Thymus (tissue), 11 donors: ENCODE results near the gene LITAFD. TPM values are rescaled to one million over a fixed set of nuclear protein-coding genes. Genes with fewer than 3 reads are reported as not detected.
A peak's percentile ranks its signal among the peaks of the same experiment; 100 is the strongest.

ENCODE experiments used
- DNase-seq, 9 donors: peaks; one replicate each; pipeline ENCODE4 v3.0.0-alpha.2; 2013; ENCODE audit warnings: low spot score in 9 of 9, low read depth in 6 of 9, missing footprints in 1 of 9
- H3K27ac ChIP-seq, 2 donors: one replicate each; pipeline ENCODE4 v1.5.1; 2013; ENCODE audit warnings: control low read depth in 1 of 2, low read depth in 1 of 2, low read length in 1 of 2, mild to moderate bottlenecking in 1 of 2, moderate library complexity in 1 of 2
- H3K27me3 ChIP-seq, 2 donors: one replicate each; pipeline ENCODE4 v1.5.1; 2013; ENCODE audit warnings: low read length in 1 of 2; ENCODE audit not compliant: control insufficient read depth in 2 of 2, insufficient read depth in 1 of 2
- H3K36me3 ChIP-seq, 2 donors: one replicate each; pipeline ENCODE4 v1.5.1; 2013; ENCODE audit warnings: low read length in 1 of 2, mild to moderate bottlenecking in 1 of 2, moderate library complexity in 1 of 2; ENCODE audit not compliant: control insufficient read depth in 2 of 2, insufficient read depth in 2 of 2
- H3K4me1 ChIP-seq, 2 donors: one replicate each; pipeline ENCODE4 v1.5.1; 2013; ENCODE audit warnings: low read length in 2 of 2; ENCODE audit not compliant: control insufficient read depth in 2 of 2, insufficient read depth in 2 of 2
- H3K4me3 ChIP-seq, 2 donors: one replicate each; pipeline ENCODE4 v1.5.1; 2013; ENCODE audit warnings: low read length in 2 of 2, control low read depth in 1 of 2, mild to moderate bottlenecking in 1 of 2
- H3K9me3 ChIP-seq, 2 donors: one replicate each; pipeline ENCODE4 v1.5.1; 2013; ENCODE audit warnings: low read length in 1 of 2, mild to moderate bottlenecking in 1 of 2; ENCODE audit not compliant: control insufficient read depth in 2 of 2, insufficient read depth in 1 of 2
- WGBS: extraction: QIAGEN DNeasy Blood & Tissue Kit; methylation state at CpG from one replicate; pipeline ENCODE4 v1.1.7; 2013; 5-methylcytosine and 5-hydroxymethylcytosine counted together
- polyA plus RNA-seq: library from polyadenylated mRNA; stranded (reverse); fragments of 200-250 nt; gene quantifications from one replicate; pipeline ENCODE4 v1.2.3, GENCODE V29; 2013
- total RNA-seq: library from RNA; stranded (reverse); fragments of 120-200 nt; gene quantifications from one replicate; pipeline ENCODE4 v1.2.4, GENCODE V29; 2013
- donor health status: healthy.

LITAFD gene
- total and polyA plus RNA-seq, 2 donors: not detected

DNA sequence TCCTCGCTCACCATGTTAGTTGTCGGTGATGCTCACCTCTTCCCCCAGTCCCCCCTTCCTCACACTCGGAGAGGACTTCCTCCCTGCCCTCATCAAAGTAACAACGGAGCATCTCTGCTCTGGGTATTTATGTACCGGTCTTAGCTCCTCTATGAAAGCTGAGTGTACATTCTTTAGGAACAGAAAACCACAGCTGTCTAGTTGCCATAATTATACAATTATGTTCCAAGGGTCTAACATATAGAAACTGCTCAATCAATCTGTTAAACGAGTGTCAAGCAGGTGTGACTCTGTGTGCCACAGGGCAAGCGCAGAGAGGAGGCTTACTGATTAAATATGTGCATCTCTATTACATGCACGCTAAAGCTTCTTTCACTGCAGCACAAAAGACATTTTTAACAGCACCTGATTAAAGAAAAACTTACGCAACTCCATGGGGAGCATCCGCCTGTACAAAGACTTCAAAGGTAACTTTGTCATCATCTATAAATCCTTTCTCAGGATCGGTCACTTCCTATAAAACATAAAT is 37.8 kb downstream of the LITAFD start:
- Histone ChIP-seq H3K4me1 (no peaks in the 10 kb centered on the region), H3K4me3 (no peak overlapping the region), H3K27me3 (no peaks in the 10 kb centered on the region), H3K27ac (no peak overlapping the region), H3K36me3 (peaks cover 74 to 87% of the 10 kb centered on the region in 2 donors), H3K9me3 (no peaks in the 10 kb centered on the region)
- DNase-seq: no peak
- WGBS: 82% methylated on average over 11 of the region's 11 CpGs

DNA sequence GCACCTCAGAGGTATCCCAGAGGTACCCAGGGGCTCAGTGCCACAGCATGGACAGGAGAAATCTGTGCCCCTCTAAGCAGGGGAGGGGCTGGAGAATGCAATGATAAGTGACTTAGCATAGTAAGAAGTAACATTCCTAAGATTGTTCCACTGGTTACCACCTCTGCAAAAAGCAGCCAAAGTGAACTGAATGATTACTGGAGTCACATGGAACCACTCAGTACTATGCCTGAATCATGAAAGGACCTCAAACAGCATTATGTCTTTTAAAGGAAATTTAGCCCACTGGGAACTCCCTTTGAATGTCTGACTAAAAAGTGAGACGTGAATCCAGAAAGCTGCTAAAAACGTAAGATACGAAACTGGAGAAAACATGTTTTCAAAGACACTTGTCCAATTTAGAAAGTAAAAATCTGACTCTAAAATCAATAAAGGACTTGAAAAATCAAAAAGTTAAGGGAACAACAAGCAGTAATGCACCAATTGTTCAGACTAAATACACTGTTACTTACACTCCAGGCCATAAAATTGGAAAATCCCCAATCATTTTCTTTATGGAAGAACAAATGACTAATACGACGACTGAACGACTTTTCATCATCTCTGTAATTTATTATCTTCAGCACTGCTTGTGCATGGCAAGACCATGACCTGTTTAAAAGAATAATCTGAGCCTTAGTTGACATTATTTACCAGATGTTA is 38.6 kb downstream of the LITAFD start:
- H3K9me3 ChIP-seq: no peaks in the 10 kb centered on the region
- peaks cover 76 to 89% of the 10 kb centered on the region in 2 donors for H3K36me3 ChIP-seq
- H3K27me3 ChIP-seq: no peaks in the 10 kb centered on the region
- 96% methylated on average over 6 of the region's 6 CpGs for WGBS
- no peak for DNase-seq
- no peak overlapping the region for H3K4me3 ChIP-seq
- peak overlapping the region in 1 of 2 donors; percentile 9 for H3K27ac ChIP-seq
- H3K4me1 ChIP-seq: no peaks in the 10 kb centered on the region

DNA sequence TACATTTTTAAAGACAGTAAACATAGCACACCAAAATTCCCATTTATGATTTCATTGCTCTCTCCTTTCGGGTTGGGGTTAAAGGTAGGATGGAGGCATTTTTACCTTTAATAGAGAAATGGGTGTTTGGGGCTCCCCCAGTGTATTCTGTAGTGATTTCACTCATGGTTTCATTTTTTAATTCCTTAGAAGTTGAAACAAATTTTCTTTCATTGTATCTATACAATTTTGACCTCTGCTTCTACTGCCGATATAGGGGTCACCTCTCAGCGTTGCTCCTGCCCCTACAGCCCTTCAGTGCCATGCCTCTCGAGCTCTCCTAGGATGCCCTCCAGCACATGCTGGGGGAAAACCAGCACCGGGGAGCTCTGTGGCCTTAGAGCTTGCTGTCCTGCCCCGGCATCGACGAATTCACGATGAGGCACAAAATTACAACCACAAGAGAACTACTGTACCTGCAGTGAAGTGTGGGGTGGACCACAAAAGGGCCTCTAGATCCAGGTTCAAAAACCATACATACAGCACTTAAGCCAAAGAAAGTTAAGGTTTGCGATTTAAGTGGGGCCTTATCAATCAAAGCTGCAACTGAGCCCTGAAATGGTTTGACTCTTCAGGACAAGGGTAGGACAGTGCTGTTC is 39.3 kb downstream of the LITAFD start:
- DNase-seq: no peak
- H3K27ac ChIP-seq: no peak overlapping the region
- WGBS: 97% methylated on average over 10 of the region's 10 CpGs
- no peaks in the 10 kb centered on the region for H3K9me3 ChIP-seq
- H3K36me3 ChIP-seq: peaks cover 73 to 85% of the 10 kb centered on the region in 2 donors
- H3K4me1 ChIP-seq: no peaks in the 10 kb centered on the region
- H3K27me3 ChIP-seq: no peaks in the 10 kb centered on the region
- H3K4me3 ChIP-seq: no peak overlapping the region

DNA sequence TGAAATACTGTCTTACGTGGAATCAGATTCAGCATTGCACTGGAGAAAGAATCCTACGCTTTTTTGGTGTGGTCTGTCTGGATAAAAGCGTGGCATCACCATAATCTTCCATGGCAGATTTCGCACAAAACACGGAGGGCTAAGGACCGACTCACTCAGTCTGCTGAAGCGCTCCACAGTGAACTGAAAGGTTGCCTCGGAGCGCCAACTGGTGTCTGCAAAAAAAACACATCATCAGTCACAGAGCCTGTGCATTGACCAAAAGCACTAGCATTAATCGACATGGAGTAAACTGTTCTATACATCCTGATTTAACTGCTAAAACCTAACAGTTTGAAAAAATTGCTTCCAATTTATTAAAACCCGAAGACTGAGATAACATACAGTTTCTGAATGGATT is 41.0 kb downstream of the LITAFD start:
- no peak for DNase-seq
- Histone ChIP-seq H3K36me3 (peaks cover 74 to 83% of the 10 kb centered on the region in 2 donors), H3K9me3 (no peaks in the 10 kb centered on the region), H3K27ac (no peak overlapping the region), H3K4me3 (no peak overlapping the region), H3K27me3 (no peaks in the 10 kb centered on the region), H3K4me1 (no peaks in the 10 kb centered on the region)
- 93% methylated on average over 11 of the region's 11 CpGs for WGBS

DNA sequence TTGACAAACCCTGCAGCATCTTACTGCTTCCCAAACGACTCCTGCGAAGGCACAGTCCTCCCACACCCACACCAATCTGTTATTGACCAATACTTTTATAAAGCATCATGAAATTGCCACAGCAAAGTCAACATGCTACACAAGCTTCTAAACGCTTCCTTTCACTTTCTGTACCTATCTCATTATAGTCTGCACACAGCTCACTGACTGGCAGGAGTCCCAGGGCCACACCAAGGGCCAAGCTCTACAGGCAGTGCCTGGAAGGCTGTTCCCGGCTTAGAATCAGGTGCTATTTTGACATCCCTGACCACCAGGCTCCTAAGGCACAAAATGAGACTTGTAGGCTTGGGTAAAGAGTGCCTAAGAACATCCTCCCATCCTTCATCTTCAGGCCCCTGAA is 42.1 kb downstream of the LITAFD start:
- no peak for DNase-seq
- WGBS: 95% methylated on average over 4 of the region's 4 CpGs
- H3K27ac ChIP-seq: no peak overlapping the region
- H3K4me1 ChIP-seq: no peaks in the 10 kb centered on the region
- H3K4me3 ChIP-seq: no peak overlapping the region
- H3K9me3 ChIP-seq: no peaks in the 10 kb centered on the region
- H3K27me3 ChIP-seq: no peaks in the 10 kb centered on the region
- peaks cover 74 to 85% of the 10 kb centered on the region in 2 donors for H3K36me3 ChIP-seq

DNA sequence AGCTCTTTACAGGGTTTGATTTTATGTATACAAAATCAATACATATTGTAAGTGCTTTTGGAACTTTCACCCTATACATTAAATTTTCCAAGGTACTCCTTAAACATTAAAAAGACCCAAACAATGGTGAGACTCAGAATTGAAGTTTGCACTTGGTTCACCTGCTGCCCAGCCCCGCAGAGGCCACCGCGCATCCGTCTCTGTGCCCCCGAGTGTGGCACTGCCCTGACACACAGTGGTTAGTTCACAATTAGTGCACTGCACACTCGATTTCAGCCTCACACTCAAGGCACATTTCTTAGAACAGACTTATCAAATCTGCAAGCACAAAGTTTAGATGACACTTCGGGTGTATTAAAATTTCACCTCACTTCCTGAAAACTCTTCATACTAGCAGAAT is 43.3 kb downstream of the LITAFD start:
- WGBS: 98% methylated on average over 7 of the region's 7 CpGs

DNA sequence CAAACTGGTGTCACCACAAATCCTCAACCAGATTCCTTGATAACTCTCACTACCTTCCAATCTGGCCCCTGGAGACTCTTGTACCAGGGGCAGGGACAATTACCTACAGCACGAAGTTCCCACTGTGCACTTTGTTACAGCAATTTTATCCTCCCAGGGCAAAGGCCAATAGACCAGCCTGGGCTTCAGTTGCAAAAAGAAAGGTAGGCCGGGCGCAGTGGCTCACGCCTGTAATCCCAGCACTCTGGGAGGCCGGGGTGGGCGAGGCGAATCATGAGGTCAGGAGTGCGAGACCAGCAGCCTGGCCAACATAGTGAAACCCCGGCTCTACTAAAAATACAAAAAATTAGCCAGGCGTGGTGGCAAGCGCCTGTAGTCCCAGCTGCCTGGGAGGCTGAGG is 44.7 kb downstream of the LITAFD start:
- Histone ChIP-seq H3K27ac (no peak overlapping the region), H3K27me3 (no peaks in the 10 kb centered on the region), H3K36me3 (peaks cover 60 to 68% of the 10 kb centered on the region in 2 donors), H3K4me1 (no peaks in the 10 kb centered on the region), H3K9me3 (no peaks in the 10 kb centered on the region), H3K4me3 (no peak overlapping the region)
- 98% methylated on average over 11 of the region's 11 CpGs for WGBS
- no peak for DNase-seq

More for the DNA sequence above, 43.3 kb downstream of the LITAFD start:
- Histone ChIP-seq H3K36me3 (peaks cover 74 to 82% of the 10 kb centered on the region in 2 donors), H3K4me1 (no peaks in the 10 kb centered on the region), H3K27ac (no peak overlapping the region), H3K27me3 (no peaks in the 10 kb centered on the region), H3K4me3 (no peak overlapping the region), H3K9me3 (no peaks in the 10 kb centered on the region)
- DNase-seq: no peak

DNA sequence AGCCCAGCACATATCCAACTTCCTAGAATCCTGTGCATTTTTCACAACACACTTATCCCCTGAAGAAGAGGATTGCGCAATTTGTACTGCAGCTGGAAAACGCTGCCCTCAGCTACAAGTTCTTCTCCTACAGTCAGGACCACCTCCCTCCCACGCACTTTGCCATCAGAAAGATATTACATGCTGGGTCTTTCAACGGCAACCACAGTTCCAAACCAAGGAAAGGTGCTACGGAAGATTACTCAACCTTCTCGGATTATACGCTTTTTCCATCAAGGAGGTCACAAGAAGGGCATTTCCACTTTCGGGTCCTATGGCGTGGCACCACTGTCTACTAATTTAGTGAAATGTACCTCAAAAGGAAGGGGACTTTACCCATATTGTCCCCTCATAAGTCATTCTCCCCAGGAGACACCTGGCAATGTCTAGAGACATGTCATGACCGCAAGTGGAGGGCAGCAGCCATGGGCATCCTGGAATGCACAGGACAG is 46.4 kb downstream of the LITAFD start:
- Histone ChIP-seq H3K4me1 (no peaks in the 10 kb centered on the region), H3K4me3 (no peak overlapping the region), H3K27me3 (no peaks in the 10 kb centered on the region), H3K27ac (no peak overlapping the region), H3K36me3 (peaks cover 43 to 52% of the 10 kb centered on the region in 2 donors), H3K9me3 (no peaks in the 10 kb centered on the region)
- no peak for DNase-seq
- WGBS: 95% methylated on average over 10 of the region's 10 CpGs

DNA sequence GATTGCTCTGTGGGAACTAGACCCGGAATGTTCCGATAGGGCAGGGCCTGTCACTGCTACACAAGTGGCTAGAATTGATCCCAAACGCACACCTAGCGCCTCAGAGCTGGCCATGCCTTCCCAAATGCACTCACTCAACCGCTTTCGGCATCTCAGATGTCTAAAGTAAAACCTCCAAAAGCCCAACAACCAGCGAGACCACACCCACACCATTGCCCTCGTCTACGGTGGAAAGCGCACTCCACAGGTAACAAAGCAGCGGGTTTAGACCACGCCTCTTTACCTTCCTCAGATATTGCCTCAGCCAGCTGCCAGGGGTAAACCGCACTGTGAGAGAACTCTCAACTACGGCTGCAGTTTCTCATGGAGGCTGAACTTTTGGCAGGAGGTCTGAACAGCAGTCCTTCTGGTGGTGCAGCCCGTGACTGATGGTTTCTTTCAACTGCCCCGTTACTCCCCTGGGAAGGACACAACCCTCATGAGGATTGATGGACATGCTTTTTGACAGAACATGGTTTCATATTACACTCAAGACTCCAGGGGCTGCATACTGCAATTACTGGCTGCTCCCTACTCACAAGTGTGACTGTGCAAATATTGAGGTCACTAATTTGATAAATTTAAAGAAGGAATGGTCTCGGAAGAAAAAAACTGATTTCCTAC is 47.1 kb downstream of the LITAFD start:
- Histone ChIP-seq H3K9me3 (no peaks in the 10 kb centered on the region), H3K36me3 (peaks cover 38 to 48% of the 10 kb centered on the region in 2 donors), H3K27ac (no peak overlapping the region), H3K4me3 (no peak overlapping the region), H3K4me1 (no peaks in the 10 kb centered on the region), H3K27me3 (no peaks in the 10 kb centered on the region)
- DNase-seq: no peak
- 97% methylated on average over 17 of the region's 17 CpGs for WGBS
